DND-41 (cell line): ENCODE data around the gene TMEM209.
"Not testable (repeated sequence)": the region's sequence is repeated elsewhere in the genome, so short reads cannot be mapped to it uniquely, and the experiment has no call there.

Experiments
- EZH2 ChIP-seq: IDR thresholded peaks from 3 replicates; pipeline ENCODE4 v1.6.1; 2012; ENCODE audit warnings: borderline replicate concordance, low read depth, mild to moderate bottlenecking, moderate library complexity, low read length, inconsistent platforms; ENCODE audit not compliant: severe bottlenecking
- TF ChIP-seq, protein P1 (sequence below): IDR thresholded peaks from 2 replicates; pipeline ENCODE4 v1.5.1; 2012; ENCODE audit warnings: borderline replicate concordance, low read length, moderate library complexity, mild to moderate bottlenecking; ENCODE audit not compliant: poor library complexity, severe bottlenecking; ENCODE audit errors: extremely low read depth

DNA sequence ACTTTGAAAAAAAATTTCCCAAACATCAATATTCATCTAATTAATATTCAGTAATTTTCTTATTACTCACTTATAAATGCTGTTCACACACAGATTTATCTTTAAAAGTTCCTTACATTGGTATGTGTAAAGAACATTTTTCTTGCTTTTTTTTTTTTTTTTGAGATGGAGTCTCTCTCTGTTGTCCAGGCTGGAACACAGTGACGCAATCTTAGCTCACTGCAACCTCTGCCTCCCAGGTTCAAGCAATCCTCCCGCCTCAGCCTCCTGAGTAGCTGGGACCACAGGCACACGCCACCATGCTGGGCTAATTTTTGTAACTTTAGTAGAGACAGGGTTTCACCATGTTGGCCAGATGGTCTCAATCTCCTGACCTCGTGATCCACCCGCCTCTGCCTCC lies 20.9 kb downstream of the TMEM209 start:
- TF ChIP-seq, protein P1, sequence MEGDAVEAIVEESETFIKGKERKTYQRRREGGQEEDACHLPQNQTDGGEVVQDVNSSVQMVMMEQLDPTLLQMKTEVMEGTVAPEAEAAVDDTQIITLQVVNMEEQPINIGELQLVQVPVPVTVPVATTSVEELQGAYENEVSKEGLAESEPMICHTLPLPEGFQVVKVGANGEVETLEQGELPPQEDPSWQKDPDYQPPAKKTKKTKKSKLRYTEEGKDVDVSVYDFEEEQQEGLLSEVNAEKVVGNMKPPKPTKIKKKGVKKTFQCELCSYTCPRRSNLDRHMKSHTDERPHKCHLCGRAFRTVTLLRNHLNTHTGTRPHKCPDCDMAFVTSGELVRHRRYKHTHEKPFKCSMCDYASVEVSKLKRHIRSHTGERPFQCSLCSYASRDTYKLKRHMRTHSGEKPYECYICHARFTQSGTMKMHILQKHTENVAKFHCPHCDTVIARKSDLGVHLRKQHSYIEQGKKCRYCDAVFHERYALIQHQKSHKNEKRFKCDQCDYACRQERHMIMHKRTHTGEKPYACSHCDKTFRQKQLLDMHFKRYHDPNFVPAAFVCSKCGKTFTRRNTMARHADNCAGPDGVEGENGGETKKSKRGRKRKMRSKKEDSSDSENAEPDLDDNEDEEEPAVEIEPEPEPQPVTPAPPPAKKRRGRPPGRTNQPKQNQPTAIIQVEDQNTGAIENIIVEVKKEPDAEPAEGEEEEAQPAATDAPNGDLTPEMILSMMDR: not testable (repeated sequence)
- not testable (repeated sequence) for TF ChIP-seq EZH2
